Caco-2 (cell line): Measurements from ENCODE around the gene CD52. TPM values are rescaled to one million over a fixed set of nuclear protein-coding genes. Genes with fewer than 3 reads are reported as not detected.
A peak's percentile ranks its signal among the peaks of the same experiment; 100 is the strongest.

Source experiments
- BruUV-seq: library from RNA; stranded (reverse); fragments of 400-500 nt; replicated peaks from 2 replicates; lab custom pipeline; 2021; lab: Mats Ljungman, UMichigan
- CTCF ChIA-PET: fragments of 300-600 bp; sonication (Branson Sonifier 250); formaldehyde crosslinking; loops from one replicate; lab custom pipeline; 2022; ENCODE audit warnings: antibody characterized with exemption; lab: Charles Lee
- POLR2A ChIA-PET: fragments of 300-600 bp; sonication (Branson Sonifier 250); formaldehyde crosslinking; loops from one replicate; lab custom pipeline; 2022; ENCODE audit warnings: antibody characterized with exemption; lab: Charles Lee
- DNase-seq, 2 experiments: peaks; one replicate each; pipeline versions ENCODE4 v3.0.0 to v3.0.0-alpha.2; 2020 to 2022
- H3K27me3 ChIP-seq: replicated peaks from 2 replicates; pipeline ENCODE4 v1.6.0; 2011; ENCODE audit warnings: low read length; ENCODE audit not compliant: control insufficient read depth, insufficient read depth
- H3K36me3 ChIP-seq: 2 replicates; pipeline ENCODE4 v1.5.1; 2011; ENCODE audit warnings: low read length; ENCODE audit not compliant: control insufficient read depth, insufficient read depth
- H3K4me1 ChIP-seq: fragments of 250-450 bp; sonication (Bioruptor Pico); 2 replicates; pipeline ENCODE4 v1.5.1; 2020; ENCODE audit warnings: mild to moderate bottlenecking
- H3K4me3 ChIP-seq: 2 replicates; pipeline ENCODE4 v1.5.1; 2011; ENCODE audit warnings: low read depth, mild to moderate bottlenecking, control low read depth, low read length
- H3K9me3 ChIP-seq: fragments of 250-450 bp; sonication (Bioruptor Pico); 2 replicates; pipeline ENCODE4 v1.5.1; 2020; ENCODE audit warnings: mild to moderate bottlenecking, moderate library complexity
- H3K27ac Mint-ChIP-seq: one replicate; pipeline ENCODE4 v1.8.0; 2022; ENCODE audit warnings: mixed read lengths; ENCODE audit not compliant: unreplicated experiment
- H3K27me3 Mint-ChIP-seq: one replicate; pipeline ENCODE4 v1.8.0; 2022; ENCODE audit warnings: mixed read lengths; ENCODE audit not compliant: insufficient read depth, unreplicated experiment
- H3K36me3 Mint-ChIP-seq: one replicate; pipeline ENCODE4 v1.8.0; 2022; ENCODE audit warnings: mild to moderate bottlenecking, mixed read lengths; ENCODE audit not compliant: insufficient read depth, unreplicated experiment
- H3K4me1 Mint-ChIP-seq: one replicate; pipeline ENCODE4 v1.8.0; 2022; ENCODE audit warnings: low read depth, mixed read lengths; ENCODE audit not compliant: unreplicated experiment
- H3K4me3 Mint-ChIP-seq: one replicate; pipeline ENCODE4 v1.8.0; 2022; ENCODE audit warnings: mild to moderate bottlenecking, moderate library complexity, mixed read lengths; ENCODE audit not compliant: unreplicated experiment
- H3K9me3 Mint-ChIP-seq: one replicate; pipeline ENCODE4 v1.8.0; 2022; ENCODE audit warnings: mixed read lengths; ENCODE audit not compliant: unreplicated experiment
- intact Hi-C: fragments of 100-400 bp; cut with micrococcal nuclease; formaldehyde crosslinking; loops from one replicate; pipeline ENCODE4 v1.10.0; 2022; ENCODE audit not compliant: unreplicated experiment
- total RNA-seq: library from RNA; stranded (reverse); gene quantifications from 2 replicates; pipeline ENCODE4 v1.2.3, GENCODE V29; 2022
- TF ChIP-seq, protein P1 (sequence below), 2 experiments: fragments of 200-600 bp in 1 of 2; IDR thresholded peaks; 1 replicate in 1 of 2; 2 replicates in 1 of 2; pipeline versions ENCODE4 v1.5.1 to v1.8.0; 2011 to 2022; ENCODE audit warnings: antibody characterized with exemption in 1 of 2, control low read depth in 1 of 2, inconsistent platforms in 1 of 2, low read depth in 1 of 2, low read length in 1 of 2, mild to moderate bottlenecking in 1 of 2, moderate library complexity in 1 of 2; ENCODE audit not compliant: insufficient read depth in 1 of 2, severe bottlenecking in 1 of 2, unreplicated experiment in 1 of 2

CD52 gene
- total RNA-seq, 1 experiment from 2014 or later, result not detected

DNA sequence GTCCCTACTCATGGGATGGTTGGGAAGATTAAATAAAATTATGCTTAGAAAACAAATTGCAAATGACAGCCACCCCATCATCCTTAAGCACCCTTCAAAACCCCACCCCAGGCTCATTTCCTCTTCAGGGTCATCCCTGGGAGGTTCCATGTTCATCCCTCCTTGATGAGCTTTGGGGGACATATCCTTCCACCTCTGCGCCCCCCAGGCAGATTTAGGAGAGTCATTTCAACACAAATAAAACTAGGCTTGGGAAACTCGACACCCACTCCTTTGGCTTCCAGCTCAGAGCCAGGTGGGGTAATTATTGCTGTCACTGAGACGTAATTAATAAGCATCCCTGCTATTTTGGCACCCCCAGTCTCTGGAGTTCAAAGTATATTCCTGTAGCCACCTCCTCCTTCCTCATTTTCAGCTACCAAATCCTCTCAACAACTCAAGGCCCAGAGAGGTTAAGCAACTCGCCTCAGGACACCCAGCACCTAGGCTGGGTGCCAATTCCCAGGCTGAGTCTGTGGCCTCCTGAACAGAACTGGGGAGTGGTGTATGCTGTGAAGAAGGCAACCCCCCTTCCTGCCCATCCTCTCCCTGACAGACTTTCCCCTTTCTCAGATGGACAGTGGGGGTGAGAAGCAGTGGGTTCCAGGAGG lies 35.6 kb downstream of the CD52 start:
- intact Hi-C loops, result loop anchor here (5.0 kb wide), 2 partner anchors 79 to 119 kb away; partner anchors contain the start of genes DHDDS and HMGN2
- H3K36me3 Mint-ChIP-seq, result peaks cover 39% of the 10 kb centered on the region
- ChIA-PET CTCF (interaction anchor here (1.6 to 2.2 kb wide), 2 partner anchors 64 to 119 kb away, joined by 6 to 8 read pairs; partner anchors contain the start of gene CEP85), POLR2A (interaction anchor here (1.0 kb wide), 2 partner anchors 66 to 184 kb away, joined by 4 read pairs; partner anchors contain the start of gene ZNF593)
- Histone ChIP-seq H3K9me3 (no peaks in the 10 kb centered on the region), H3K36me3 (no peaks in the 10 kb centered on the region), H3K27me3 (no peaks in the 10 kb centered on the region), H3K4me1 (peaks cover 79% of the 10 kb centered on the region), H3K4me3 (peak overlapping the region; percentile 54)
- H3K9me3 Mint-ChIP-seq, result no peaks in the 10 kb centered on the region
- no peaks in the 10 kb centered on the region for H3K27me3 Mint-ChIP-seq
- peak overlapping the region; percentile 79 for H3K4me3 Mint-ChIP-seq
- BruUV-seq, result TSS peak; percentile 62
- TF ChIP-seq, protein P1, sequence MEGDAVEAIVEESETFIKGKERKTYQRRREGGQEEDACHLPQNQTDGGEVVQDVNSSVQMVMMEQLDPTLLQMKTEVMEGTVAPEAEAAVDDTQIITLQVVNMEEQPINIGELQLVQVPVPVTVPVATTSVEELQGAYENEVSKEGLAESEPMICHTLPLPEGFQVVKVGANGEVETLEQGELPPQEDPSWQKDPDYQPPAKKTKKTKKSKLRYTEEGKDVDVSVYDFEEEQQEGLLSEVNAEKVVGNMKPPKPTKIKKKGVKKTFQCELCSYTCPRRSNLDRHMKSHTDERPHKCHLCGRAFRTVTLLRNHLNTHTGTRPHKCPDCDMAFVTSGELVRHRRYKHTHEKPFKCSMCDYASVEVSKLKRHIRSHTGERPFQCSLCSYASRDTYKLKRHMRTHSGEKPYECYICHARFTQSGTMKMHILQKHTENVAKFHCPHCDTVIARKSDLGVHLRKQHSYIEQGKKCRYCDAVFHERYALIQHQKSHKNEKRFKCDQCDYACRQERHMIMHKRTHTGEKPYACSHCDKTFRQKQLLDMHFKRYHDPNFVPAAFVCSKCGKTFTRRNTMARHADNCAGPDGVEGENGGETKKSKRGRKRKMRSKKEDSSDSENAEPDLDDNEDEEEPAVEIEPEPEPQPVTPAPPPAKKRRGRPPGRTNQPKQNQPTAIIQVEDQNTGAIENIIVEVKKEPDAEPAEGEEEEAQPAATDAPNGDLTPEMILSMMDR (IDR thresholded peaks at IDR 0.05; ENCODE audit: insufficient read depth in 1 of 2, low read depth in 1 of 2, low read length in 1 of 2, severe bottlenecking in 1 of 2, unreplicated experiment in 1 of 2), result no peak
- H3K4me1 Mint-ChIP-seq, result peaks cover 30% of the 10 kb centered on the region
- no peak for DNase-seq
- peak overlapping the region; percentile 100 for H3K27ac Mint-ChIP-seq

DNA sequence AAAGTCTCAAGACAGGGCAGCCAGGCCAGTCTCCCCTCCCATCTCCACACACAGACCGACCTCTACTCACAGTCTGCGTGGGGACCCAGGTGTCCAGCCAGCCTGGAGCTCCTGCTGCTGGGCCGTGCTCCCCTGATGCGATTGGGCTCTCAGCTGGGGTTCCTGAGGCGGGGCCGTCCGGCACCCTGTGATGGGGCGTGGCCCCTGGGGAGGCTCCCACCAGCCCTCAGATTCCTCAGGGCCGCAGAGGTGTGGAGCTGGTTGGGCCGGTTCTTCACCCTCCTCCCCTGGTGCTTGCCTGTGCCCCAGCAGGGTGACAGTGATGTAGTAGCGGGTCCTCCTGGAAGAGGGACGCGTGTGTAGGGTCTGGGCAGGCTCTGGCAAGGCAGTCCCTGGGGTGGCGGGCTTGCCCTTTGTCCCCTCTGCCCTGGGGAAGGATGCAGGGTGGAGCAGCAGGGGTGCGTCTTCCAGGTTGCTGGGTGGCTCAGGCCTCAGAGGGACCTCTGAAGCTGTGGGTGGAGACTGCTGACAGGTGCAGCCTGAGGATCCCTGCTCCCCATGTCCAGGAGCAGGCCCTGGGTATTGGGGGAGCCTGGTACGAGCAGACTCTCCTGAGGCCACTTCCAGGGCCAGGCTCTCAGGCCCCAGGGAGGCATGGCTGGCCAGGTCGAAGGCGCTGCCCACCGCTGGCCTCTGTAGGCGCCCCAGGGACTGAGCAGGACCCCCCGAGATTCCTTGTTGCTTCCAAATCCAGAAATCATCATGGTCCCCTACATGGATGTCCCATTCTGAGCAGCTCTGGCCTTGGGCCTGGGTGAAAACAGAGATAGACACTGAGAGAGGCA lies 36.4 kb downstream of the CD52 start, which contains the start of gene CRYBG2:
TSS of gene CRYBG2 (minus strand) at position 155 of the 845 bp plus-strand sequence. CDS start 7,473 bp downstream, outside the sequence.
- ChIA-PET CTCF (interaction anchor here (1.0 to 2.2 kb wide), 3 partner anchors 63 to 120 kb away, joined by 5 to 8 read pairs (median 6); partner anchors contain the start of genes CEP85 and SH3BGRL3), POLR2A (interaction anchor here (0.7 to 1.0 kb wide), 3 partner anchors 65 to 185 kb away, joined by 3 to 4 read pairs (median 4); partner anchors contain the start of genes DHDDS and ZNF593)
- H3K9me3 Mint-ChIP-seq, result no peaks in the 10 kb centered on the region
- peaks cover 39% of the 10 kb centered on the region for H3K4me1 Mint-ChIP-seq
- intact Hi-C loops, result loop anchor here (5.0 kb wide), 2 partner anchors 78 to 118 kb away; partner anchors contain the start of genes DHDDS and HMGN2
- peaks cover 79% of the 10 kb centered on the region for H3K4me1 ChIP-seq
- H3K27ac Mint-ChIP-seq, result peak within 1 kb of the TSS; percentile 100
- H3K36me3 Mint-ChIP-seq, result peaks cover 36% of the 10 kb centered on the region
- H3K27me3 Mint-ChIP-seq, result no peaks in the 10 kb centered on the region
- no TSS peak for BruUV-seq
- no peaks in the 10 kb centered on the region for H3K27me3 ChIP-seq
- peak within 1 kb of the TSS; percentile 54 for H3K4me3 ChIP-seq
- DNase-seq, result peak; percentile 94 to 96
- no peaks in the 10 kb centered on the region for H3K9me3 ChIP-seq
- H3K4me3 Mint-ChIP-seq, result peak within 1 kb of the TSS; percentile 79
- no peaks in the 10 kb centered on the region for H3K36me3 ChIP-seq
- TF ChIP-seq, protein P1 (IDR thresholded peaks at IDR 0.05; ENCODE audit: insufficient read depth in 1 of 2, low read depth in 1 of 2, low read length in 1 of 2, severe bottlenecking in 1 of 2, unreplicated experiment in 1 of 2), result no peak

DNA sequence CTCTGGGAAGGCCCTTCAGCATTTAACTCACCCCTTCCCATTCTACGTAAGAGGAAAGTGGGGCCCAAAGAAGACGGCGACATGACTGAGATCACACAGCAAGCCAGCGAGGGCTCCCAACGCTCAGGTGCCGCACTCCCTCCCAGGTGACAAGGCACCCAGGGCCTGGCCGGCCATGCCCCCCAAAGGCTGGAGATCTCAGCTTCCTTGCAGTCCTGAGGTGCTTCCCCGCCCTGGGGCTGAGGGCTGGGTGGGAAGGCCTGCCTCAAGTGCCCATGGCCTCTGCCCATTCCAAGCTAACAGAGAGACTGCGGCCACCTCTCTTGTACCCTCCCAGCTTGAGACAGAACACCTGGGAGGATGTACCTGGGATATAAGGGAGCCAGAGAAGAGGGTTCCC lies 37.2 kb downstream of the CD52 start:
- Mint-ChIP-seq H3K4me3 (no peak overlapping the region), H3K36me3 (peaks cover 31% of the 10 kb centered on the region), H3K27ac (peak overlapping the region; percentile 100), H3K27me3 (no peaks in the 10 kb centered on the region), H3K4me1 (peaks cover 46% of the 10 kb centered on the region), H3K9me3 (no peaks in the 10 kb centered on the region)
- no peaks in the 10 kb centered on the region for H3K9me3 ChIP-seq
- H3K27me3 ChIP-seq, result no peaks in the 10 kb centered on the region
- H3K4me3 ChIP-seq, result no peak overlapping the region
- H3K4me1 ChIP-seq, result peaks cover 78% of the 10 kb centered on the region
- POLR2A ChIA-PET, result no interaction called here
- TF ChIP-seq, protein P1 (IDR thresholded peaks at IDR 0.05; ENCODE audit: insufficient read depth in 1 of 2, low read depth in 1 of 2, low read length in 1 of 2, severe bottlenecking in 1 of 2, unreplicated experiment in 1 of 2), result no peak
- BruUV-seq, result no TSS peak
- CTCF ChIA-PET, result interaction anchor here (1.0 to 2.2 kb wide), 3 partner anchors 62 to 121 kb away, joined by 5 to 8 read pairs (median 6); partner anchors contain the start of genes CEP85 and SH3BGRL3
- no peak for DNase-seq
- intact Hi-C loops, result loop anchor here (5.0 kb wide), 2 partner anchors 77 to 117 kb away; partner anchors contain the start of genes DHDDS and HMGN2
- no peaks in the 10 kb centered on the region for H3K36me3 ChIP-seq
